ENCODE data around the gene ATRN.
"Not testable (repeated sequence)": the region's sequence is repeated elsewhere in the genome, so short reads cannot be mapped to it uniquely, and the experiment has no call there.

Gene ATRN
- 50.2 to 50.7 reads per million in 2 donors for total RNA-seq

DNA sequence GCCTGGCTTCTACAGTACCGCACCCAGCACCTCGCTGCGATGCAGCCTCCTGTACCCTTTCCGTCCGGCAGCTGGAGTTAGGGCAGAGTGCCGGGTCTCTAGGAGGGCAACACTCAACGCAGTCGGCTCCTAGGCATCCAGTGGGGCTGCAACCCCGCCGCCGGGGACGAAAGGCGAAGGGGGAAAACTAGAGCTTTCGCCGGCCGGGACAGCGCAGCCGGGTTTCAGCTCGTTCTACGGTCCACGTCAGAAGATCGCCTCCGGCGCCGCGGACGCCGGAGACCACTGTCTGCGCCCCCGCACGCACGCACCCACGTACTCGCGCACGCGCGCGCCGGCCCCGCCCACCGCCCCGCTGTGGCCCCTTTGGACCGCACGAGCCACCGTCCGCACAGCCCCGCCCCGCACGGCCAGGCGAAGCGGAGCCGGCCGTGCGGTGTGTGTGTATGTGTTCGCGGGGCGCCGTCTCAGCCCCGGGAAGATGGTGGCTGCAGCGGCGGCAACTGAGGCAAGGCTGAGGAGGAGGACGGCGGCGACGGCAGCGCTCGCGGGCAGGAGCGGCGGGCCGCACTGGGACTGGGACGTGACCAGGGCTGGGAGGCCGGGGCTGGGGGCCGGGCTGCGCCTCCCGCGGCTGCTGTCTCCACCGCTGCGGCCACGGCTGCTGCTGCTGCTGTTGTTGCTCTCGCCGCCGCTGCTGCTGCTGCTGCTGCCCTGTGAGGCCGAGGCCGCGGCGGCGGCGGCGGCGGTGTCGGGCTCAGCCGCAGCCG, at the start of gene ATRN:
TSS of gene ATRN (plus strand) at position 392 of the 770 bp plus-strand sequence. CDS start at position 482, 90 bp downstream.
- peak; percentile 83 for DNase-seq

DNA sequence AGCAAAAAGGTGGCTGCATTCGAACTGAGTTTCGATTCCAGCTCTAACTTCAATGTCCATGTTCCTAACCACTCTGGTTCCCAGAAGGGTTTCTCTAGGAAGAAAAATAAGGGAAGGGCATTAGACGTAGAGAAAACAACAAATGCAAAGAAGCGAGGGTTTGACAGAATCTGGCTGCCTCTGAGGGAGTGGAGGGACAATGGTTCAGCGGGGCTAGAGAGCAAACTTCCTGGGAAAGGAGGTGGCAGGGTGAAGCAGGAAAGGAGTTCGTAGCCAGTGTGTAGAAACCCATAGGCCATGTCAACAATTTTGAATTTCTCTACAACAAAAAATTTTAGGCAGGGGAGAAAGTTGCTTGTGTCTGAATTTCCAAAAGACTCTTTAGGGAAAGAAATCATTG, 48.8 kb upstream of the ATRN start:
- no peak for DNase-seq

DNA sequence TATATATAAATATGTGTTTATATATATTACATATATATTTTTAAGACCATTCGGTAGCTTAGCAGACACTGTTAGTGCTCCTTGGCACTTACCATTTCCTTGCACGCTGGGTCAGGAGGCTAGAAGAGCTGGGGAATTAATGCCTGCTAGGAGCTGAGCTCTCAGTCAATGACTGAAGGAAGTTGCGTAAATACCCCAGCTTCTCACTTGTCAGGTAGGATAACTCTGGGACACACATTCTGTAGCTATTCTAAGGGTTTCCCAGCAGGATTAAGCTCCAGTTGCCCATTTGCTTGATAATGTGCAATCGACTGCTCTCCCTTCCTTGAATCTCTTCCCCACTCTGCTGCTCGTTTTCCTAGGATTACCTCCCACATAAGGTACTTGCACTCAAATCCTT, 47.7 kb upstream of the ATRN start:
- DNase-seq: no peak

DNA sequence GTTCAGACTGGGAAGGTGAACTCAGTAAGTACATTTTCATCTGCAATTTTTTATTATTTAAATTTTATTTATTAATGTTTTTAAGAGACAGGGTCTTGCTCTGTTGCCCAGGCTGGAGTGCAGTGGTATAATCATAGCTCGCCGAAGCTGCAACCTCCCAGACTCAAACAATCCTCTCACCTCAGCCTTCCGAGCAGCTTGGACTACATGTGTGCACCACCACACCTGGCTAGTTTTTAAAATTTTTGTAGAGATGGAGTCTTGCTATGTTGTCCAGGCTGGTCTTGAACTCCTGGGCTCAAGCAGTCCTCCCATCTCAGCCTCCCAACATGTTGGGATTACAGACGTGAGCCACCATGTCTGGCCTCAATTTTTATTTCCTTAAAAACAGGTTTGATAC, 44.1 kb upstream of the ATRN start:
- DNase-seq: not testable (repeated sequence)

DNA sequence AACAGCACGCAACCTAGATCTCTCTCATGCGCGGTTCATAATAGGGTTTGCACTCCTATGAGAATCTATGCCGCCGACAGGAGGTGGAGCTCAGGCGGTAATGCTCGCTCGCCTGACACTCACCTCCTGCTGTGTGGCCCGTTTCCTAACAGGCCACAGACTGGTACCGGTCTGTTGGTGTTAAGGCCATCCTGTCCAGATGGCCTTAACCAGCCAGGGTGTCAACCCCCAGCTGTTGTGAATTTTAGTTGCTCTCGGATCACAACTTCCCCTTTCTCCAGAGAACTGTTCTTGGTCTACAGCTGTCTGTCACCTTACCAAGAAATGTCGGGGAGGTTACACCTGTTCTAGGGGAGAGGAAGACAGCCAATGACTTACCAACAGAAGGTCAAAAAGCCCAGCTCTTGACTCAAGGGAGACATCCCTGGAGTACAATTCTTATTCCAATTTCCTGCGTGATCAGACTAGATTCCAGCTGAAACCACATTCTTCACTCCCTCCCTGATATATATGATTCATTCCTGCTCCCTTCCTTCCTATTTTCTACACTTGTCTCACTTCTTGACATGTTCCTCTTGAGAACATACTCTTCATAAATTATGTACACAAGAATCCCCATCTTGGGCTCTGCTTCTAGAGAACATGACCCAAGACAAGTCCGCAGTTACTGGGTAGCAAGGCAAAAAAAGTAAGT, 40.3 kb upstream of the ATRN start:
- DNase-seq: no peak

DNA sequence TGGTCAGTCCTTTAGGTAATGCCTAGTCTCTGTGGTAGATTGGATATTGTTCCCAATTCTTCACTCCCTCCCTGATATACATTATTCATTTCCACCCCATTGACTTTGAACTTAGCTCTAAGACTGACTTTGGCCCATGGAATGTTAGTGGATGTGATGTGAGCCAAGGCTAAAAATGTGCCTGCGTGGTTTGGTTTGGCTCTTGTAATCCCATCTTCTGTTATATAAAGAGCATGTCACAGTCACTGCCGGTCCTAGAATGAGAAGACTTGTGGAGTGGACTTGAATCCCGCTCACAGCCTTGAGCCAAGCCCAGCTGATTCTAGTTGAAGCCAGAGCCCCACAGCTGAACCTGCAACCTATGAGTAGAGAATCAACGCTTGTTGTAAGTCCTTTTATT, 39.7 kb upstream of the ATRN start:
- no peak for DNase-seq

DNA sequence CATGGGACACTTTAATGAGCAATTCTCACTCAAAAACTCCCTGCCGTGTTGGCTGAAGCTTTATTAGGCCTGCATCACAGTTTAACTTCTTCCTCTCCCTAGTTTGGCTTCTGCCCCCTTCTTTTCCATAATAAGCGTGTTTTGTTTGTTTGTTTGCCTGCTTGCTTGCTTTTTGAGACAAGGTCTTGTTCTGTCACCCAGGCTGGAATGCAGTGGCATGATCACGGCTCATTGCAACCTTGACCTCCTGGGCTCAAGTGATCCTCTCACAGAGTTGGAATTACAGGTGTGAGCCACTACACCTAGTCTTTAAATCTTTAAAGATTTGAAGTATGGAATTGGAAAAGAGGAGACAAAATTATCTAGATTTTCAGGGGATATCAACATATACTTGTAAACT, 38.0 kb upstream of the ATRN start:
- DNase-seq: no peak

DNA sequence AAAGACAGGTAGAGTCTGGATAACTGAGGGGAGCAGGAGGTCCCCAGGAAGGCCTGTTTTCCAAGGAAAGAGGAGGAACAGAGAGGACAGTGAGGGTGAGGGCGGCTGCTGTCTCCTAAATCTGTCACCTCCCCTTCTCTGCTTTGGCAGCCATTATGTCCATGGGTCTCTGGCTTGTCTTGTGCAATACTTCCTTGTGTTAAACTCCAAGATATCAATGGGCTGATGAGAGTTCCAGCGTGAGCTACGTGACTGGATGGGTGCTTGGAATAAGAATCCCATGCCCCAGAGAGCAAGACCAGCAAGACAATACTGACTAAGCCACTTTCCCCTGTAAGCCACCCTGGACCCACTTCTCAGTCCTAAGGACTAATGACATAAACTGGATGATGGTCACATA, 37.1 kb upstream of the ATRN start:
- DNase-seq: no peak

DNA sequence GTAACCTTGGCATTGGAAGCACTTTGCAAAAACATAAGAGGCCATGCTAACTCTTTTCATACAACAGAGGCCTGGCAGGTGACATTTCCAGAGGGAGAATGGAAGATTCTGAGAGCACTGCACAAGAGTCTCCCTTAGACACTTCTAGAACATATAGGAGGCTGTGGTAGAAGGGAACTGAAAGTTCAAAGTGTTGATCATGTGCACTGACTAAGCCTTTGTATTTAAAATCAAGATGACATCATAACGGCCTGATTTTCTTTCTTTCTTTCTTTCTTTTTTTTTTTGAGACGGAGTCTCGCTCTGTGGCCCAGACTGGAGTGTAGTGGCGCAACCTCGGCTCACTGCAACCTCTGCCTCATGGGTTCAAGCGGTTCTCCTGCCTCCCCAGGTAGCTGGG, 36.6 kb upstream of the ATRN start:
- DNase-seq: no peak

DNA sequence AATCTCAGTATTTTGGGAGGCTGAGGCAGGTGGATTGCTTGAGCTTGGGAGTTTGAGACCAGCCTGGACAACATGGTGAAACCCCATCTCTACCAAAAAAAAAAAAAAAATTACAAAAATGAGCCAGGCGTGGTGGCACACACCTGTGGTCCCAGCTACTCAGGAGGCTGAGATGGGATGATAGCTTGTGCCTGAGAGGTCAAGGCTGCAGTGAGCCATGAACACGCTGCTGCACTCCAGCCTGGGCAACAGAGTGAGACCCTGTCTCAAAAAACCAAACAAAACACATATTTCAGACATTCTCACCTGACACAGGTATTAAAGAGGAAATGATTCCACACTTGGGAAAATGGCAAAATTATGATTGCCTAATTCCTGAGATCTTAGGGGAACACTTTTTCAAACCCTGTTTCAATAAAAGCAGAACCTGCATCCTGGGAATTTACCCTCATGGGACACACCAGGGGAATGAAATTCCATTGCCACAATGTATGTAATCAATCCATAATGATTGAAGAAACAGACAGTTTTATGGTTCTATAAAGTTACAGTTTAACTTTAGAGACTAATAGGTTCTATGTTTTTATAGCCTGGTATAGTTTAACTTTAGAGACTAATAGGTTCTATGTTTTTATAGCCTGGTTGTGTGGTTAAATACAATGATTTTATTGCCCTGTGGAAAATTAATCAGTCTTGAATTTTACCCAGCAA, 33.8 kb upstream of the ATRN start:
- no peak for DNase-seq

DNA sequence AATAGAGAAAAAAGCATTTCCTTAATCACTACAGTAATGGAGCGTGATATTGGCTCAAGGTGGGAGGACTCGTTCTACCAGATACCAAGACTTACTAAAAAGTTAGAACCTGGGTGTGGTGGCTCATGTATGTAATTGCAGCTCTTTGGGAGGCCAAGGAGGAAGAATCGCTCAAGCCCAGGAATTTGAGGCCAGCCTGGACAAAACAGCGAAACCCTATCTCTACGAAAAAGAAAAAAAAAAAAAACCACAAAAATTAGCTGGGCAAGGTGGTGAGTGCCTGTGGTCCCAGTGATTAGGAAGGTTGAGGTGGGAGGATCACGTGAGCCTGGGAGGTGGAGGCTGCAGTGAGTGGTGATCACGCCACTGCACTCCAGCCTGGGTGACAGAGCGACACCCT, 24.0 kb upstream of the ATRN start:
- no peak for DNase-seq

DNA sequence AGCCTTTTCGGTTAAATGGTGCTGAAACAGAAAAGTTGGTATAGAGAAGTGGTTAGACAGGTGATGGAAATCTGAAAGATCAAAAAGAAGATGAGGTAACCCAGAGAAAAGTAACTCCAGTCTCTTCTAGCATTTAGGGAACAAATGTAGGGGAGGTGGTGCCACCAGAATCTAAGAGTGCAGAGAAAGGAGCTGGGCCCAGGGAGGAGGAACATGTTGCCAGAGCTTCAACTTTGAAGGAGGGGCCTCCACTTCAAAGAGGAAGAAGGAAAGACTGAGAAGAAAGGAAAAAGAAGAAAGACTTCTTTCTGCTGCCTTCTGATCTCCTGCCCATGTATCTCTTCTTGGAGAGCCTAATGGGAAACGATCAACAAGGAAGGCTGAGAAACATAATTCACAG, 23.5 kb upstream of the ATRN start:
- DNase-seq: no peak

DNA sequence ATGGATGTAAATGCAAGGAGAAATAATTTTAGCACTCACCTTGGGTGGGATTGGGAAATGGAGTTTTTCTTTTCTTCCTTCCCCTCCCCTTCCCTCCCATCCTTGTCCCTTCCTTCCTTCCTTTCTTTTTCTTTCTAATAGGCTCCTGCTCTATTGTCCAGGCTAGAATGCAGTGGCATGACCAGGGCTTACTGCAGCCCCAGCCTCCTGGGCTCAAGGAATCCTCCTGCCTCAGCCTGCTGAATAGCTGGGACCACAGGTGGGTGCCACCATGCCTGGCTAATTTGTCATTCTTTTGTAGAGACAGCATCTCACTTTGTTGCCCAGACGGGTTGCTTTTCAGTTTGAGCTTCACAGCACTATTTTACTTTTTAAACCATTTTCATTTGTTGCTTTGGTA, 21.5 kb upstream of the ATRN start:
- no peak for DNase-seq

DNA sequence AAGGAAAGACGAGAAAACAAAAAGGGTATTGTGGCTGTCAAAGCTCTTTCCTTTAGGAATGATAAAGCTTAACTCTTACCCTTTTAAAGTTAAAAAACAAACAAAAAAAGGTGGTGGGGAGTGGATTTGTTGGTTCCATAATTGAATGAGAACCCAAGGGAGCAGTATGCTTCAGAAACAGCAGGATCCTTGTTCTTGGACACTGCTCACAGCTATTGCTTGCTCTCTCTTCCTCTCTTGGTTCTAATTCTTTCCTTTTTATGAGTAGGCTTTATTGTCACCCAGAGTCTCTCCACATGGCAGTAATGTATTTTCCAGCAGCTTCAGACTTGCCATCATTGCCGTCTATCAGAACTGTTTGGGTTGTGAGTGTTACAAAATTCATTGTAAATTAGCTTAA, 18.7 kb upstream of the ATRN start:
- no peak for DNase-seq

DNA sequence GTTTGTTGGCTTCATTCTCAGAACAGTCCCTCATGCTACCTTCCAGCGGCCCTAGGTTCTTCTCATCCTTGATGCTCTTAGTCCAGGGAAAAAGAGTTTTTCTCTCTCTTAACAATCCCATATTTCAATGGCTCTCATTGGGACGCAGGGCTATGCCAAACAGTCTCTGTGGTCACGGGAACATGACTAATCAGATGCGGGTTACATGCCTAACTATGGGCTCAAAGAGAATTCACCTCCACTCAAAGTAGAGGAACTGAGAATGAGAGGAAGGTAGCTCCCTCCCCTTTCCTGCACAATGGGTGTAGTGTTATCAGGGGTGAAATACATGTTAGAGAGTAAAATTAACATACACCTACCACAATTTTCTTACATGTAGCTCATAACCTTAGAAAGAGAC, 18.1 kb upstream of the ATRN start:
- no peak for DNase-seq

DNA sequence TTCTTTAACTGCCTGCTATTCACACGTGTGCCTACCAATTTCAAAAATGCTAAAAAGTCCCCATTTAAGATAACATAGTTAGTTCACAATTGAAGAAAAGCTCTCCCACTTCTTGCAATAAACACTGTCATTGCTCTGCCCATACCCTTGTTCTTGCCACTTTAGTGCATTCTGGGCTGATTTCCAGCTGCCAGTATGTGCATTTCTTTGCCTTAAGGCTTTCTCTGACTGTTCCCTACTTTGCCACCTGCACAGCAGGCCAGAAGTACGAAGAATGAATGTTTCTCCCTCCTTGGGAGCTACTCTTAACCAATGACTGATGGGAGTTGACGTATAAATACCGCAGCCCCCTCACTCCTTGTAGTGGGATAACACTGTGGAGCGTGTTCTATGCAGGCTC, 16.0 kb upstream of the ATRN start:
- no peak for DNase-seq

DNA sequence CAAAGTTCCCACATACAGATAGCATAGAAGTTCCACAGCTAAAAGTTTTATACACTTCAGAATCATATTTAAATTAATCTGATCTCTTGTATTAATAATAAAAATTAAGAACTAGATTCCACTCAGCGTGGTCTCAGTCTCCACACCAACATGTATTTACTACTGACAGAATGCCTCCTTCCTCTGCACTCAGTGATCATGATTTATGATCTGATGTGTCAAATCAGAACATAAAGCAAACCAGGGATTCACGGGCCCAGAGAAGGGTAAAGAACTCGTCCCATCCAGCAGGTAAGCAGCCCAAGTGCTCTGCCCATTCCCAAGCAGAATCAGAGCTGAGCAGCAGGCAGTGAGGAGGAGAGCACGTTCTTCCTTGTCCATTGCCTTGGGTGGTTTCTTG, 14.2 kb upstream of the ATRN start:
- DNase-seq: no peak

DNA sequence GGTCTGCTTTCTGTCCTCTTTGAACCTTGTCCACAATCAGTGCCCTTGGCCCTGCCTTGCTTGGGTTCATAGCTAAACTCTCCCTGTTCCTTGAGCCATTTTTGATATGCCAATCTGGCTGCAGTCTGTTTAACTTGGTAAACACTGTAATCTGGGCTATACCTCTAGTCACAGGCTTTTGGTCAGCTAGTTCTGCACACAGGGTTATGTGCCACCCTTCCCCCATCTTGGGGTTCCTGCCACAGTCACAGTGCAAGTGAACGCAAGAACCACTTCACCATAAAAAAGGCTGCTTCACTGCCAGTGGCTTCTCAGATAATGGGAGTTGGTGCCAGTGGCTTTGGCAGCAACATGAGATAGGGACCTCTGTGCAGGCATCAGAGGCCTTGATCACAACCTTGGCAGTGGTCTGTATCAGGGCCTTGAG, 10.9 kb upstream of the ATRN start:
- DNase-seq: no peak

DNA sequence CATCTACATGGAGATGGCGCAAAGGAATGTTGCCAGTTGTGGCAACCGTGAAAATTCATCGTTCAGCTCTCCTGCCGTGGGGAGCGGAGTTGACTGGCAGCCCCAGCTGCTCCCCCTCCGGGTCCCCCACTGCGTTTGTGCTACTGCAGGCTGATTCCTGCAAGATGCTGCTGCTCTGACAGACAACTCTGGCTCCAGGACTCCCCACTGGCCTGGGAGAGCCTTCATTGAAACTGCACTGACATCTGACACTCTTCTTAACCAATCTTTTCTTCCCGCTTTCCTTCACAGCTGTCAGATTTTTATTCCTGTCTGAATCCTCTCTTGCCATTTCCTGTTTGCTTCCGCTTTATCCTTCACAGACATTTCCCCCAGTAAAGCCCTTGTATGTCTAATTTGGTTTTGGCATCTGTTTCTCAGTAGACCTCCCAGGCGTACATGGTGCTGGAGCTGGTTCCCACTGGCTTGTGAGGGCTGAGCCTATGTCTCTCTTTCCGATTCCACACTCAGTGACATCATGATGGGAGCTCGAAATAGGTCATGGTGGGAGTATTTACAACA, 9.5 kb upstream of the ATRN start:
- no peak for DNase-seq

DNA sequence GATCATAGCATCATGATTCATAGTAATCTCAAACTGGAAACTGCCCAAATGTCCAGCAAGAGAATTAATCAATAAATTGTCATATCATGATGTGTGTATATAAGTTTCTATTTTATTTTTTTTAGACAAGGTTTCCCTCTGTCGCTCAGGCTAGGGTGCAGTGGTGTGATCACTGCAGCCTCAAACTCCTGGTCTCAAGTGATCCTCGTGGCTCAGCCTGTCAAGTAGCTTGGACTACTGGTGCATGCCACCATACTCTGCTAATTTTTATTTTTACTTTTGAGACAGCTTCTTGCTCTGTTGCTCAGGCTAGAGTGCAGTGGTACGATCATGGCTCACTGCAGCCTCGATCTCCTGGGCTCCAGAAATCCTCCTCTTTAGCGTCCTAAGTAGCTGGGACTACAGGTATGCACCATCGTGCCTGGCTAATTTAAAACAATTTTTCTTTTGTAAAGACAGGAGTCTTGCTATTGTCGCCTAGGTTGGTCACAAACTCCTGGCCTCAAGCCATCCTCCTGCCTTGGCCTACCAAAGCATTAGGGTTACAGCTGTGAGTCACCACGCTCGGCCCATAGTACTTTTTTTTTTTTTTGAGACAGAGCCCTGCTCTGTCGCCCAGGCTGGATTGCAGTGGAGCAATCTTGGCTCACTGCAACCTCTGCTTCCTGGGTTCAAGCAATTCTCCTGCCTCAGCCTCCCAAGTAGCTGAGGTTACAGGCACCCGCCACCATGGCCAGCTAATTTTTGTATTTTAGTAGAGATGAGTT, 8.7 kb upstream of the ATRN start:
- no peak for DNase-seq

DNA sequence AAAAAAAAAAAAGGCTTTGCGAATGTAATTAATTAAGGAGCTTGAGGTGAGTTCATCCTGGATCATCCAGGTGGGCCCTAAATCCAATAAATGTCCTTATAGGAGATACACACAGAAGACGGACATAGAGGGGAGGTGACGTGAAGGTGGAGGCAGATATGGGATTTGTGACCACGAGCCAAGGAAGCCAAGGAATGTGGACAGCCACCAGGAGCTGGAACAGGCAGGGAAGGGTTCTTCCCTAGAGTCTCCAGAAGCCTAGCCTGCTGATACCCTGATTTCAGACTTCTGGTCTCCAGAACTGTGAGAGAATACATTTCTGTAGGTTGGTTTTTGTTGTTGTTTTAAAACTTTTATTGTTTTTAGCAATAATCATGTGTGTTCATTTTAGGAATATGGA, 6.7 kb upstream of the ATRN start:
- DNase-seq: no peak

DNA sequence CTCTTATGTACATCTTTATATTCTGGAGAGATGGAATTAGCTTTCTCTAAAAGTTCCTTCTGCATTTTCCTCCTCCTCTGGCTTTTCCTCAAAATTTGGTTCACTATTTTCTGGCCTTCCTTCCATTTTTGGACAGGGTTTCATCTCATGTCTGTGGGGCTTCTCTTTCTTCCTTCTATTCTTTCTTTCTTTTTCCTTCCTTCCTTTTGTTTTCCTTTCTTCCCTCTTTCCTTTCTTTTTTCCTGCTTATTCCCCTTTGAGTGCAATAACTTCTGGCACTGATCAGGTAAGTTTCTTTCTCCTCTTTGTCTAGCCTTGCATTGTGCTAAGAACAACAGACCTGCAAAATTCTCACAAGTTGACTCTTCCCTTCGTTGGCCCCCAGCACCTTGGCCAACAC, 5.5 kb upstream of the ATRN start:
- DNase-seq: no peak

DNA sequence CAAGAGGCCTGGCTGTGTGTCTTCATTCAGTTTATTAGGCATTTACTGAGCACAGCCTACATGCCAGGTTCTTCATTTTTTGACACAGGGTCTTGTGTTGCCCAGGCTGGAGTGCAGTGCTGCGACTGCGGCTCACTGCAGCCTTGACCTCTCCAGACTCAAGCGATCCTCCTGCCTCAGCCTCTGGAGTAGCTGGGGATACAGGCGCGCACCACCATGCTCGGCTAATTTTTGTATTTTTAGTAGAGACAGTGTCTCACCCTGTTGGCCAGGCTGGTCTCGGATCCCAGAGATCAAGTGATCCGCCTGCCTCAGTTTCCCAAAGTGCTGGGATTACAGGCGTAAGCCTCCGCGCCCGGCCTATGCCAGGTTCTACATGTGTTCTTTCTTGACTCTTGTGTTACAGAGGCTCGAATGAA, 601 bp upstream of the ATRN start:
- DNase-seq: no peak
